Measurements from ENCODE around the gene TUFT1. TPM values are rescaled to one million over a fixed set of nuclear protein-coding genes. Genes with fewer than 3 reads are reported as not detected.

TUFT1 gene
- total RNA-seq, 1 experiment from 2014 or later = 7.9 TPM

DNA sequence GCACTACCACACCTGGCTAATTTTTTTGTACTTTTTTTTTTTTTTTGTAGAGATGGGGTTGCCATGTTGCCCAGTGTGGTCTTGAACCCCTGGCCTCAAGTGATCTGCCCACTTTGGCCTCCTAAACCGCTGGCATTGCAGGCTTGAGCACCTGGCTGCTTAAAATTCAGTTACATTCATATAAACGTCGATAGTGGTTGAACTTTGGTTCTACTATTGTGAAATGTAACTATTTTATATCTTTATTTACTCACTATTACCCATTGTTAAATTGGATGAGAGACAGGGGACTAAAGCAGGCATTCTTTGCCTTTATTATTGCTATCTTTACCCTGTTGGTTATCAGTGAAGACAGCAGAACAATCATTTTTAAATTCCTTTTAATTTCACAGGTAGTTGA lies 77.9 kb downstream of the TUFT1 start:
- H3K27ac Mint-ChIP-seq = no peak overlapping the region
- H3K9me3 Mint-ChIP-seq = no peaks in the 10 kb centered on the region
- CTCF ChIA-PET = interaction anchor here (1.2 kb wide), 1 partner anchor 24 kb away, joined by 8 read pairs; no protein-coding TSS in a partner anchor
- no peak overlapping the region for H3K4me3 Mint-ChIP-seq
- TF ChIP-seq ZNF263 (CRISPR knock-in tag; IDR thresholded peaks at IDR 0.05; ENCODE audit: low read depth) (no peak), SMAD3 (CRISPR knock-in tag; IDR thresholded peaks at IDR 0.05; ENCODE audit: borderline replicate concordance) (no peak), FOXK1 (CRISPR knock-in tag; IDR thresholded peaks at IDR 0.05) (no peak), GTF2I (CRISPR knock-in tag; conservative IDR thresholded peaks at IDR 0.05) (no peak), TCF7 (CRISPR knock-in tag; IDR thresholded peaks at IDR 0.05; ENCODE audit: low read depth) (no peak), NFYB (CRISPR knock-in tag; conservative IDR thresholded peaks at IDR 0.05; ENCODE audit: low read depth) (no peak), MXD4 (CRISPR knock-in tag; IDR thresholded peaks at IDR 0.05; ENCODE audit: borderline replicate concordance) (no peak), SP1 (CRISPR knock-in tag; conservative IDR thresholded peaks at IDR 0.05) (no peak)
- TF ChIP-seq, protein P1, sequence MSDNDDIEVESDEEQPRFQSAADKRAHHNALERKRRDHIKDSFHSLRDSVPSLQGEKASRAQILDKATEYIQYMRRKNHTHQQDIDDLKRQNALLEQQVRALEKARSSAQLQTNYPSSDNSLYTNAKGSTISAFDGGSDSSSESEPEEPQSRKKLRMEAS (CRISPR knock-in tag; IDR thresholded peaks at IDR 0.05) = no peak
- TF ChIP-seq, protein P2, sequence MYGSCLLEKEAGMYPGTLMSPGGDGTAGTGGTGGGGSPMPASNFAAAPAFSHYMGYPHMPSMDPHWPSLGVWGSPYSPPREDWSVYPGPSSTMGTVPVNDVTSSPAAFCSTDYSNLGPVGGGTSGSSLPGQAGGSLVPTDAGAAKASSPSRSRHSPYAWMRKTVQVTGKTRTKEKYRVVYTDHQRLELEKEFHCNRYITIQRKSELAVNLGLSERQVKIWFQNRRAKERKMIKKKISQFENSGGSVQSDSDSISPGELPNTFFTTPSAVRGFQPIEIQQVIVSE (CRISPR knock-in tag; IDR thresholded peaks at IDR 0.05; ENCODE audit: borderline replicate concordance) = no peak
- TF ChIP-seq, protein P3, sequence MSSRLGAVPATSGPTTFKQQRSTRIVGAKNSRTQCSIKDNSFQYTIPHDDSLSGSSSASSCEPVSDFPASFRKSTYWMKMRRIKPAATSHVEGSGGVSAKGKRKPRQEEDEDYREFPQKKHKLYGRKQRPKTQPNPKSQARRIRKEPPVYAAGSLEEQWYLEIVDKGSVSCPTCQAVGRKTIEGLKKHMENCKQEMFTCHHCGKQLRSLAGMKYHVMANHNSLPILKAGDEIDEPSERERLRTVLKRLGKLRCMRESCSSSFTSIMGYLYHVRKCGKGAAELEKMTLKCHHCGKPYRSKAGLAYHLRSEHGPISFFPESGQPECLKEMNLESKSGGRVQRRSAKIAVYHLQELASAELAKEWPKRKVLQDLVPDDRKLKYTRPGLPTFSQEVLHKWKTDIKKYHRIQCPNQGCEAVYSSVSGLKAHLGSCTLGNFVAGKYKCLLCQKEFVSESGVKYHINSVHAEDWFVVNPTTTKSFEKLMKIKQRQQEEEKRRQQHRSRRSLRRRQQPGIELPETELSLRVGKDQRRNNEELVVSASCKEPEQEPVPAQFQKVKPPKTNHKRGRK (CRISPR knock-in tag; IDR thresholded peaks at IDR 0.05; ENCODE audit: borderline replicate concordance) = no peak
- TF ChIP-seq, protein P4, sequence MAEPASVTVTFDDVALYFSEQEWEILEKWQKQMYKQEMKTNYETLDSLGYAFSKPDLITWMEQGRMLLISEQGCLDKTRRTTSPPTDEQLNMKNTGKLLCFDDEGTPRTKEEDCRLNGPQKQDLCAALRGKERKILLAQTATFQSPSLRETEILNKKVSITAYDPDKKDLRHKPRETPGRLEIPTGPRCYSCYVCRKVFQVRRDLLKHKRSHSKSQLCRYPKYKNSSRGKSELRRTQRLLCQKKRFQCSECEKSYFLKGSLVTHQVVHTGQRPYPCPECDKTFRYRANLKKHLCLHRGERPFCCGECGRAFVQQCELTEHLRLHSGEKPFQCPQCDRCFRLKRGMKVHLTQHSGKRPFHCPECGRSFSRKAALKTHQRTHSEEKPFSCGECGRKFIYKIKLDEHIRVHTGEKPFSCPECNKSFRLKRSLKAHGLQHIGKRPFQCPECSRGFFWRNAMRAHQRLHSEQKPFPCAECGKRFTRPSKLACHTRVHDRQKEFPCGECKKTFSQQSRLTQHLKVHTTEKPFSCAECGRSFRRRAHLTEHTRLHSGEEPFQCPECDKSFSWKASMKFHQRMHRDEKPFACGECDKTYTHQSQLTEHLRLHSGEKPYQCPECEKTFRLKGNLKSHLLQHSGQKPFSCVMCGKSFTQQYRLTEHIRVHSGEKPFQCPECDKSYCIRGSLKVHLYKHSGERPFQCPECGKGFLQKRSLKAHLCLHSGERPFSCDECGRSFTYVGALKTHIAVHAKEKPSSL (CRISPR knock-in tag; conservative IDR thresholded peaks at IDR 0.05) = no peak
- POLR2A ChIA-PET = interaction anchor here (0.6 kb wide), 1 partner anchor 24 kb away, joined by 5 read pairs; no protein-coding TSS in a partner anchor
- H3K4me1 Mint-ChIP-seq = peaks cover 47% of the 10 kb centered on the region
- no peak for ATAC-seq
- no peaks in the 10 kb centered on the region for H3K27me3 Mint-ChIP-seq (ENCODE audit: low read depth)
- DNase-seq (ENCODE audit: low spot score) = no peak
- 0 out of 2 replicates have a peak, but pooled peaks cover 2% of the 10 kb centered on the region for H3K36me3 Mint-ChIP-seq

DNA sequence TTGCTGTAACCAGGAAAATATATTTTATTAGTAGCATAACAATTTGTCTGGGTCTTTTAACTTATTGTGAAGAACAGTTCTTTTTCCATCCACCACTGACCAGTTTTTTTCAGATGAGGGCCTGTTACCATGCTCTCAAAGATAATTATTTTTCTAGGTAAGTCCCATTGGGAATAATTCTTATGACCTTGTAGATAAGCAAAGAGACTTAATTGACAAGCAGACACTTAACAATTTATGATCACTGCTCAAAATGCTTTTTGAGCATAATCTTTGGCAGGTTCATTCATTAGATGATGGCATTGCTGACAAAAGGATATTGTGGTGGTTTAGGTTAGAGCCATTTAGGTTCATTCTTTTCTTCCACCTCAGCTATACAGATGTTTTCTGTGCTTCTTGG lies 78.4 kb downstream of the TUFT1 start:
- Mint-ChIP-seq H3K4me1 (peaks cover 47% of the 10 kb centered on the region), H3K27me3 (ENCODE audit: low read depth) (no peaks in the 10 kb centered on the region), H3K36me3 (0 out of 2 replicates have a peak, but pooled peaks cover 2% of the 10 kb centered on the region), H3K4me3 (no peak overlapping the region), H3K27ac (peak overlapping the region; percentile 36), H3K9me3 (no peaks in the 10 kb centered on the region)
- POLR2A ChIA-PET = interaction anchor here (0.7 kb wide), 1 partner anchor 78 kb away, joined by 3 read pairs; no protein-coding TSS in a partner anchor
- CTCF ChIA-PET = interaction anchor here (0.7 to 1.2 kb wide), 2 partner anchors 25 to 218 kb away, joined by 5 to 8 read pairs; no protein-coding TSS in a partner anchor
- ATAC-seq (no peak), DNase-seq (ENCODE audit: low spot score) (no peak)
- TF ChIP-seq, protein P5, sequence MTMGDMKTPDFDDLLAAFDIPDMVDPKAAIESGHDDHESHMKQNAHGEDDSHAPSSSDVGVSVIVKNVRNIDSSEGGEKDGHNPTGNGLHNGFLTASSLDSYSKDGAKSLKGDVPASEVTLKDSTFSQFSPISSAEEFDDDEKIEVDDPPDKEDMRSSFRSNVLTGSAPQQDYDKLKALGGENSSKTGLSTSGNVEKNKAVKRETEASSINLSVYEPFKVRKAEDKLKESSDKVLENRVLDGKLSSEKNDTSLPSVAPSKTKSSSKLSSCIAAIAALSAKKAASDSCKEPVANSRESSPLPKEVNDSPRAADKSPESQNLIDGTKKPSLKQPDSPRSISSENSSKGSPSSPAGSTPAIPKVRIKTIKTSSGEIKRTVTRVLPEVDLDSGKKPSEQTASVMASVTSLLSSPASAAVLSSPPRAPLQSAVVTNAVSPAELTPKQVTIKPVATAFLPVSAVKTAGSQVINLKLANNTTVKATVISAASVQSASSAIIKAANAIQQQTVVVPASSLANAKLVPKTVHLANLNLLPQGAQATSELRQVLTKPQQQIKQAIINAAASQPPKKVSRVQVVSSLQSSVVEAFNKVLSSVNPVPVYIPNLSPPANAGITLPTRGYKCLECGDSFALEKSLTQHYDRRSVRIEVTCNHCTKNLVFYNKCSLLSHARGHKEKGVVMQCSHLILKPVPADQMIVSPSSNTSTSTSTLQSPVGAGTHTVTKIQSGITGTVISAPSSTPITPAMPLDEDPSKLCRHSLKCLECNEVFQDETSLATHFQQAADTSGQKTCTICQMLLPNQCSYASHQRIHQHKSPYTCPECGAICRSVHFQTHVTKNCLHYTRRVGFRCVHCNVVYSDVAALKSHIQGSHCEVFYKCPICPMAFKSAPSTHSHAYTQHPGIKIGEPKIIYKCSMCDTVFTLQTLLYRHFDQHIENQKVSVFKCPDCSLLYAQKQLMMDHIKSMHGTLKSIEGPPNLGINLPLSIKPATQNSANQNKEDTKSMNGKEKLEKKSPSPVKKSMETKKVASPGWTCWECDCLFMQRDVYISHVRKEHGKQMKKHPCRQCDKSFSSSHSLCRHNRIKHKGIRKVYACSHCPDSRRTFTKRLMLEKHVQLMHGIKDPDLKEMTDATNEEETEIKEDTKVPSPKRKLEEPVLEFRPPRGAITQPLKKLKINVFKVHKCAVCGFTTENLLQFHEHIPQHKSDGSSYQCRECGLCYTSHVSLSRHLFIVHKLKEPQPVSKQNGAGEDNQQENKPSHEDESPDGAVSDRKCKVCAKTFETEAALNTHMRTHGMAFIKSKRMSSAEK (CRISPR knock-in tag; IDR thresholded peaks at IDR 0.05; ENCODE audit: borderline replicate concordance) = no peak
- TF ChIP-seq, protein P6, sequence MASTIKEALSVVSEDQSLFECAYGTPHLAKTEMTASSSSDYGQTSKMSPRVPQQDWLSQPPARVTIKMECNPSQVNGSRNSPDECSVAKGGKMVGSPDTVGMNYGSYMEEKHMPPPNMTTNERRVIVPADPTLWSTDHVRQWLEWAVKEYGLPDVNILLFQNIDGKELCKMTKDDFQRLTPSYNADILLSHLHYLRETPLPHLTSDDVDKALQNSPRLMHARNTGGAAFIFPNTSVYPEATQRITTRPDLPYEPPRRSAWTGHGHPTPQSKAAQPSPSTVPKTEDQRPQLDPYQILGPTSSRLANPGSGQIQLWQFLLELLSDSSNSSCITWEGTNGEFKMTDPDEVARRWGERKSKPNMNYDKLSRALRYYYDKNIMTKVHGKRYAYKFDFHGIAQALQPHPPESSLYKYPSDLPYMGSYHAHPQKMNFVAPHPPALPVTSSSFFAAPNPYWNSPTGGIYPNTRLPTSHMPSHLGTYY (CRISPR knock-in tag; IDR thresholded peaks at IDR 0.05) = no peak
- TF ChIP-seq EMX1 (CRISPR knock-in tag; IDR thresholded peaks at IDR 0.05) (no peak), ZBTB21 (CRISPR knock-in tag; IDR thresholded peaks at IDR 0.05; ENCODE audit: borderline replicate concordance) (no peak), ELF4 (CRISPR knock-in tag; IDR thresholded peaks at IDR 0.05; ENCODE audit: low read depth) (no peak), IRF2 (CRISPR knock-in tag; IDR thresholded peaks at IDR 0.05; ENCODE audit: borderline replicate concordance, low read depth) (no peak), ETV6 (CRISPR knock-in tag; IDR thresholded peaks at IDR 0.05) (no peak)
- TF ChIP-seq, protein P3 (CRISPR knock-in tag; IDR thresholded peaks at IDR 0.05; ENCODE audit: borderline replicate concordance) = no peak
- TF ChIP-seq, protein P7, sequence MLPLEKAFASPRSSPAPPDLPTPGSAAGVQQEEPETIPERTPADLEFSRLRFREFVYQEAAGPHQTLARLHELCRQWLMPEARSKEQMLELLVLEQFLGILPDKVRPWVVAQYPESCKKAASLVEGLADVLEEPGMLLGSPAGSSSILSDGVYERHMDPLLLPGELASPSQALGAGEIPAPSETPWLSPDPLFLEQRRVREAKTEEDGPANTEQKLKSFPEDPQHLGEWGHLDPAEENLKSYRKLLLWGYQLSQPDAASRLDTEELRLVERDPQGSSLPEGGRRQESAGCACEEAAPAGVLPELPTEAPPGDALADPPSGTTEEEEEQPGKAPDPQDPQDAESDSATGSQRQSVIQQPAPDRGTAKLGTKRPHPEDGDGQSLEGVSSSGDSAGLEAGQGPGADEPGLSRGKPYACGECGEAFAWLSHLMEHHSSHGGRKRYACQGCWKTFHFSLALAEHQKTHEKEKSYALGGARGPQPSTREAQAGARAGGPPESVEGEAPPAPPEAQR (CRISPR knock-in tag; IDR thresholded peaks at IDR 0.05) = no peak

Measured in WTC11 (cell line).